GM23248 (cell line): ENCODE measurements around the gene KCNJ6. TPM values are rescaled to one million over a fixed set of nuclear protein-coding genes. Genes with fewer than 3 reads are reported as not detected.

Experiments
- DNase-seq: peaks from one replicate; pipeline ENCODE4 v3.0.0-alpha.2; 2015
- H2AFZ ChIP-seq: fragments of 200-600 bp; sonication (generic); 2 replicates; pipeline ENCODE4 v1.6.1; 2016; ENCODE audit warnings: antibody characterized with exemption
- H3F3A ChIP-seq: fragments of 200-600 bp; sonication (generic); 2 replicates; pipeline ENCODE4 v1.6.1; 2016; ENCODE audit warnings: mild to moderate bottlenecking, antibody characterized with exemption, mixed run types; ENCODE audit not compliant: insufficient read depth
- H3K27ac ChIP-seq: fragments of 200-600 bp; sonication (generic); 2 replicates; pipeline ENCODE4 v1.5.1; 2016; ENCODE audit warnings: mild to moderate bottlenecking
- H3K27me3 ChIP-seq: fragments of 200-600 bp; sonication (generic); replicated peaks from 2 replicates; pipeline ENCODE4 v1.6.1; 2016; ENCODE audit warnings: mild to moderate bottlenecking; ENCODE audit not compliant: insufficient read depth
- H3K36me3 ChIP-seq: fragments of 200-600 bp; sonication (generic); 2 replicates; pipeline ENCODE4 v1.6.1; 2016; ENCODE audit warnings: low read depth, mild to moderate bottlenecking
- H3K4me1 ChIP-seq: fragments of 200-600 bp; sonication (generic); 2 replicates; pipeline ENCODE4 v1.6.1; 2016; ENCODE audit warnings: mild to moderate bottlenecking; ENCODE audit not compliant: insufficient read depth
- H3K4me2 ChIP-seq: fragments of 200-600 bp; sonication (generic); one replicate; pipeline ENCODE4 v1.6.1; 2016; ENCODE audit warnings: mild to moderate bottlenecking; ENCODE audit not compliant: unreplicated experiment
- H3K4me3 ChIP-seq: fragments of 200-600 bp; sonication (generic); 2 replicates; pipeline ENCODE4 v1.5.1; 2016; ENCODE audit warnings: mild to moderate bottlenecking
- H3K79me2 ChIP-seq: fragments of 200-600 bp; sonication (generic); 2 replicates; pipeline ENCODE4 v1.6.1; 2016; ENCODE audit warnings: mild to moderate bottlenecking; ENCODE audit not compliant: insufficient read depth
- H3K9ac ChIP-seq: fragments of 200-600 bp; sonication (generic); 2 replicates; pipeline ENCODE4 v1.6.1; 2016; ENCODE audit warnings: mild to moderate bottlenecking
- H3K9me2 ChIP-seq: fragments of 200-600 bp; sonication (generic); 2 replicates; pipeline ENCODE4 v1.6.1; 2016; ENCODE audit warnings: mixed run types, mild to moderate bottlenecking, moderate library complexity; ENCODE audit not compliant: insufficient read depth
- H3K9me3 ChIP-seq: fragments of 200-600 bp; sonication (generic); one replicate; pipeline ENCODE4 v1.6.1; 2017; ENCODE audit warnings: low read depth
- H4K20me1 ChIP-seq: fragments of 200-600 bp; sonication (generic); 2 replicates; pipeline ENCODE4 v1.6.0; 2016; ENCODE audit not compliant: insufficient read depth
- EZH2 ChIP-seq: fragments of 200-600 bp; sonication (generic); IDR thresholded peaks from 2 replicates; pipeline ENCODE4 v1.6.1; 2018; ENCODE audit warnings: antibody characterized with exemption, mild to moderate bottlenecking; ENCODE audit not compliant: insufficient read depth, poor library complexity, severe bottlenecking
- EZH2phosphoT487 ChIP-seq: fragments of 200-600 bp; sonication (generic); IDR thresholded peaks from 2 replicates; pipeline ENCODE4 v1.6.1; 2018; ENCODE audit warnings: antibody characterized with exemption, moderate library complexity, mild to moderate bottlenecking, low read depth; ENCODE audit not compliant: insufficient read depth
- WGBS, 2 experiments: methylation state at CpG; one replicate each; pipeline ENCODE4 v1.1.6; 2015 to 2017; ENCODE audit warnings: low lambda C conversion rate in 2 of 2, low coverage in 1 of 2; ENCODE audit errors: missing lambda C conversion rate in 2 of 2; 5-methylcytosine and 5-hydroxymethylcytosine counted together
- in situ Hi-C: fragments of 300-500 bp; cut with MboI; formaldehyde crosslinking; loops from 2 replicates; pipeline ENCODE4 v1.15.0; 2020
- polyA plus RNA-seq: library from polyadenylated mRNA; unstranded; fragments of >200 nt; fragmentation: Nextera tagmentation; extraction: Ambion mirVana; gene quantifications from 2 replicates; pipeline ENCODE4 v1.2.1, GENCODE V29; 2016
- total RNA-seq: library from RNA; depleted of rRNA; stranded (reverse); fragments of >200 nt; shearing (Covaris generic); gene quantifications from 2 replicates; pipeline ENCODE4 v1.2.3, GENCODE V29; 2014

The KCNJ6 gene
- total and polyA plus RNA-seq, 2 experiments from 2014 or later = 0.11 TPM; not detected in 1

DNA sequence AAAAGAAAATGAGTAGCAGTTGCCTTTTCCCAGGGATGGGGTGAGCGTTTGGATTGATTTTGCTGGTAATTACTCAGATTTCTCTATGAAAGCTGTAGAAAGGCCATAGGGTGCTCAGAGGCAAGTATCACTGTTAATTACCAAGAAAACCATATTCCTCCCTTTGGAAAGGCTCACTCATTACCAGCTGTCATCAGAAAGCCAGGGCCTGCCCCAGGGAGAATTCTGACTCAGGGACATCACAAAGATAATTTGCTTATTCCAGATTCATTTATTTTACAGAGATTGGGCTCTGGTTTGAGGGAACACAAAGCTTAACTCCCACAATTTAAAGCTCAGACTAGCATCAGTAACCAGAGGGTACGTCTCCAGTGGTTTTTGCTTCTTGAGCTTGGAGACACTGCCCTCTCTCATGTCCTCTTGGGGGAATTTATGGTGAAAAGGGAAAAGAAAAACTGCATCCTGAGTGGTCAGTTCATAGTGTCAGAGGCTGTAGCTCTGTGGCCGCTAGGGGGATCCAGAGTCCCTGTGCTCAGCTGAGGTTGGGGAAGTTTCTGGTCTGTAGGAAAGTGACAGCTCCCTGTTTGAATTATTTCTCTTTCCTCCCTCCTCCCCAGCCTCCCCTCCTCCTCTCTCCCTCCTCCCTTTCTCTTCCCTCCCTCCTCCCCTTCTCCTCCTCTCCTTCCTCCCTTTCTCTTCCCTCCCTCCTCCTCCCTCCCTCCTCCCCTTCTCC is 204.3 kb downstream of the KCNJ6 start:
- H3K27ac ChIP-seq = no peak overlapping the region
- H3K4me2 ChIP-seq = no peak overlapping the region
- peak overlapping the region; percentile 50; the same call in 1 of the 2 replicates for H2AFZ ChIP-seq
- no peaks in the 10 kb centered on the region for H3K9me2 ChIP-seq
- H3K79me2 ChIP-seq = no peaks in the 10 kb centered on the region
- no peaks in the 10 kb centered on the region for H3K36me3 ChIP-seq
- no peak overlapping the region for H3K9ac ChIP-seq
- H3F3A ChIP-seq = no peaks in the 10 kb centered on the region
- H4K20me1 ChIP-seq = no peaks in the 10 kb centered on the region
- H3K4me1 ChIP-seq = no peaks in the 10 kb centered on the region
- no peak for TF ChIP-seq EZH2phosphoT487
- TF ChIP-seq EZH2 = no peak
- H3K9me3 ChIP-seq = no peaks in the 10 kb centered on the region
- H3K27me3 ChIP-seq = peaks cover 3% of the 10 kb centered on the region; the same call in 1 of the 2 replicates
- no peak overlapping the region for H3K4me3 ChIP-seq
- peak; percentile 87 for DNase-seq
- in situ Hi-C loops = loop anchor here (10.0 to 25.0 kb wide), 2 partner anchors 200 to 413 kb away; partner anchors contain the start of gene KCNJ6
- 28 to 33% methylated on average over 3 of the region's 3 CpGs for WGBS, 2 experiments

DNA sequence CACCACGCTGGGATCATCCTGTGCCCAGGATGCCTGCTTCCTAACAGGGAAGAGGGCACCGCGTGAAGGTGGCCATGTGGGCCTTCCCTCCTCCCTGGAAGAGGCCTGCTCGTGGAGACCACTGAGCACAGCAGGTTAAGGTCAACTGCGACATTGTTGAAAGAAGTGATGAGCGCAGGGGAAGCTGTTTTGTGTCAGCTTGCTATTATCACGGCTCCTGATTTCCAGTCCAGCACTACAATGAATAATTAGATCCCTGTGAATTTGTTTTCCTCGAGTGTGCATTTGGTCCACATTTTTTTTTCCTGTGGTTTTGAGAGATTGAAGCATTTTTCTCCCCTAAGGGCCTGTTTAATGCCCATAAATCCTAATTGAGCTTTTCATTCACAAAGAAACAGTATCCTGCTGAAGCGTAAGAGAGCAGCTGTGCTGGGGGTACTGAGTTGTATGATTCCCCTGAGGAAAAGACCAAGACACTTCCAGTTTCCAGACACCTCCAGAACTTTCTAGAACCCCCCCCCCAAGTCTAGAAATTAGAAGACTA is 204.9 kb downstream of the KCNJ6 start:
- Histone ChIP-seq H4K20me1 (no peaks in the 10 kb centered on the region), H3K4me3 (no peak overlapping the region), H3K4me1 (no peaks in the 10 kb centered on the region), H3K9me2 (no peaks in the 10 kb centered on the region), H3K4me2 (no peak overlapping the region), H3K9me3 (no peaks in the 10 kb centered on the region), H3K27ac (no peak overlapping the region), H3F3A (no peaks in the 10 kb centered on the region), H2AFZ (no peak overlapping the region), H3K79me2 (no peaks in the 10 kb centered on the region), H3K36me3 (no peaks in the 10 kb centered on the region), H3K9ac (no peak overlapping the region), H3K27me3 (no peaks in the 10 kb centered on the region; the same call in 1 of the 2 replicates)
- in situ Hi-C loops = loop anchor here (10.0 to 25.0 kb wide), 2 partner anchors 201 to 413 kb away; partner anchors contain the start of gene KCNJ6
- DNase-seq = no peak
- 90 to 91% methylated on average over 9 of the region's 9 CpGs for WGBS, 2 experiments
- TF ChIP-seq EZH2 (no peak), EZH2phosphoT487 (no peak)

GRCh38 chr21:37710546-37711285 is 205.5 kb downstream of the KCNJ6 start:
- Histone ChIP-seq H3K9me3 (no peaks in the 10 kb centered on the region), H3K4me2 (no peak overlapping the region), H3K9ac (no peak overlapping the region), H4K20me1 (no peaks in the 10 kb centered on the region), H3K4me3 (no peak overlapping the region), H2AFZ (no peak overlapping the region), H3K9me2 (no peaks in the 10 kb centered on the region), H3K4me1 (no peaks in the 10 kb centered on the region), H3K36me3 (no peaks in the 10 kb centered on the region), H3K27ac (no peak overlapping the region), H3K79me2 (no peaks in the 10 kb centered on the region), H3K27me3 (no peaks in the 10 kb centered on the region; the same call in 1 of the 2 replicates), H3F3A (no peaks in the 10 kb centered on the region)
- in situ Hi-C loops = loop anchor here (10.0 to 25.0 kb wide), 2 partner anchors 202 to 414 kb away; partner anchors contain the start of gene KCNJ6
- TF ChIP-seq EZH2 (no peak), EZH2phosphoT487 (no peak)
- 78 to 83% methylated on average over 24 of the region's 24 CpGs for WGBS, 2 experiments
- DNase-seq = no peak

DNA sequence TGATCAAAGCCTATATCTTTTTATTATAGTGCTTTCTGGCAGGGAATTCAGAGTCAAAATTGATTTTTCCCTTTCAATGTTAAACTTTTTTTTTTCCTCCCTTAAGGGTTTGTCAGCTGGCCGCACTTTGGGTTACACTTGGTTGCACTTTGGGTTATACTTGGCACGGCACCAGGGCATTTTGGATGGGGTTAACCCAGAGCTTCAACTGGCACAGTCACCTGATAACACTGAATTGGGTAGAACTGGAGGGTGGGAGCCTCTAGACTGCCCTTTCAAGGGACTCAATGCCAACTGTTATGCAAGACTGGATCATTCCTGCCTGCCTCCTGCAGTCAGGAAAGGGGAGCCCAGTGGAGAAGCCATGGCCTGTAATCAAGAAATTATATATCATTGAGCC is 211.5 kb downstream of the KCNJ6 start:
- TF ChIP-seq EZH2phosphoT487 (no peak), EZH2 (no peak)
- 36 to 50% methylated on average over 2 of the region's 2 CpGs for WGBS, 2 experiments
- Histone ChIP-seq H3K9me3 (no peaks in the 10 kb centered on the region), H3K4me1 (no peaks in the 10 kb centered on the region), H2AFZ (no peak overlapping the region), H3K9ac (no peak overlapping the region), H3K79me2 (no peaks in the 10 kb centered on the region), H3K9me2 (no peaks in the 10 kb centered on the region), H3F3A (no peaks in the 10 kb centered on the region), H3K36me3 (no peaks in the 10 kb centered on the region), H3K27ac (no peak overlapping the region), H3K4me3 (no peak overlapping the region), H3K4me2 (no peak overlapping the region), H3K27me3 (no peaks in the 10 kb centered on the region; the same call in none of the 2 replicates), H4K20me1 (no peaks in the 10 kb centered on the region)
- DNase-seq = no peak
- in situ Hi-C loops = loop anchor here (10.0 to 25.0 kb wide), 2 partner anchors 208 to 660 kb away; partner anchors contain the start of gene KCNJ6
